Hepatocyte (in vitro differentiated cells): ENCODE results near the gene MYL3. TPM values are rescaled to one million over a fixed set of nuclear protein-coding genes. Genes with fewer than 3 reads are reported as not detected.

Experiments used
- DNase-seq: peaks from one replicate; pipeline ENCODE4 v3.0.0-alpha.2; 2016; ENCODE audit warnings: low spot score
- H2AFZ ChIP-seq: fragments of 200-600 bp; sonication (generic); 2 replicates; pipeline ENCODE4 v1.6.0; 2016; ENCODE audit warnings: antibody characterized with exemption, mild to moderate bottlenecking
- H3K27ac ChIP-seq: fragments of 200-600 bp; sonication (generic); 2 replicates; pipeline ENCODE4 v1.5.1; 2016; ENCODE audit warnings: mild to moderate bottlenecking
- H3K27me3 ChIP-seq: fragments of 200-600 bp; sonication (generic); 2 replicates; pipeline ENCODE4 v1.6.1; 2016
- H3K36me3 ChIP-seq: fragments of 200-600 bp; sonication (generic); replicated peaks from 2 replicates; pipeline ENCODE4 v1.5.1; 2016; ENCODE audit warnings: low read depth; ENCODE audit not compliant: insufficient read depth
- H3K4me1 ChIP-seq: fragments of 200-600 bp; sonication (generic); 2 replicates; pipeline ENCODE4 v1.5.1; 2016; ENCODE audit warnings: mild to moderate bottlenecking, moderate library complexity; ENCODE audit not compliant: insufficient read depth
- H3K4me2 ChIP-seq: fragments of 200-600 bp; sonication (generic); 2 replicates; pipeline ENCODE4 v1.6.0; 2016
- H3K4me3 ChIP-seq: fragments of 200-600 bp; sonication (generic); 2 replicates; pipeline ENCODE4 v1.5.1; 2016; ENCODE audit warnings: mild to moderate bottlenecking
- H3K79me2 ChIP-seq: fragments of 200-600 bp; sonication (generic); 2 replicates; pipeline ENCODE4 v1.6.0; 2017; ENCODE audit warnings: mild to moderate bottlenecking
- H3K9me2 ChIP-seq: fragments of 200-600 bp; sonication (generic); replicated peaks from 2 replicates; pipeline ENCODE4 v1.6.0; 2017; ENCODE audit warnings: mild to moderate bottlenecking; ENCODE audit not compliant: insufficient read depth
- H3K9me3 ChIP-seq: fragments of 200-600 bp; sonication (generic); 2 replicates; pipeline ENCODE4 v1.5.1; 2016; ENCODE audit warnings: low read depth, mild to moderate bottlenecking
- H4K20me1 ChIP-seq: fragments of 200-600 bp; sonication (generic); 2 replicates; pipeline ENCODE4 v1.6.0; 2016; ENCODE audit warnings: mild to moderate bottlenecking; ENCODE audit not compliant: insufficient read depth, poor library complexity, severe bottlenecking
- CTCF ChIP-seq: fragments of 200-600 bp; sonication (generic); IDR thresholded peaks from 2 replicates; pipeline ENCODE4 v1.5.1; 2016; ENCODE audit warnings: antibody characterized with exemption, mild to moderate bottlenecking; ENCODE audit not compliant: poor library complexity
- EZH2 ChIP-seq: fragments of 200-600 bp; sonication (generic); IDR thresholded peaks from 2 replicates; pipeline ENCODE4 v1.6.1; 2016; ENCODE audit warnings: antibody characterized with exemption, mild to moderate bottlenecking, borderline replicate concordance
- EZH2phosphoT487 ChIP-seq: fragments of 200-600 bp; sonication (generic); IDR thresholded peaks from one replicate; pipeline ENCODE4 v1.6.1; 2018; ENCODE audit warnings: antibody characterized with exemption, mild to moderate bottlenecking, low read depth, moderate library complexity; ENCODE audit not compliant: unreplicated experiment, severe bottlenecking
- WGBS: methylation state at CpG from one replicate; pipeline ENCODE4 v1.1.6; 2016; ENCODE audit warnings: low lambda C conversion rate; ENCODE audit errors: missing lambda C conversion rate; 5-methylcytosine and 5-hydroxymethylcytosine counted together
- polyA plus RNA-seq: library from polyadenylated mRNA; unstranded; fragments of >200 nt; fragmentation: Nextera tagmentation; extraction: Ambion mirVana; gene quantifications from 2 replicates; pipeline ENCODE4 v1.2.1, GENCODE V29; 2016
- total RNA-seq: library from RNA; depleted of rRNA; stranded (reverse); fragments of >200 nt; gene quantifications from 2 replicates; pipeline ENCODE4 v1.2.3, GENCODE V29; 2014

MYL3 gene
- total and polyA plus RNA-seq, 2 experiments from 2014 or later: 9.5 to 9.7 TPM

DNA sequence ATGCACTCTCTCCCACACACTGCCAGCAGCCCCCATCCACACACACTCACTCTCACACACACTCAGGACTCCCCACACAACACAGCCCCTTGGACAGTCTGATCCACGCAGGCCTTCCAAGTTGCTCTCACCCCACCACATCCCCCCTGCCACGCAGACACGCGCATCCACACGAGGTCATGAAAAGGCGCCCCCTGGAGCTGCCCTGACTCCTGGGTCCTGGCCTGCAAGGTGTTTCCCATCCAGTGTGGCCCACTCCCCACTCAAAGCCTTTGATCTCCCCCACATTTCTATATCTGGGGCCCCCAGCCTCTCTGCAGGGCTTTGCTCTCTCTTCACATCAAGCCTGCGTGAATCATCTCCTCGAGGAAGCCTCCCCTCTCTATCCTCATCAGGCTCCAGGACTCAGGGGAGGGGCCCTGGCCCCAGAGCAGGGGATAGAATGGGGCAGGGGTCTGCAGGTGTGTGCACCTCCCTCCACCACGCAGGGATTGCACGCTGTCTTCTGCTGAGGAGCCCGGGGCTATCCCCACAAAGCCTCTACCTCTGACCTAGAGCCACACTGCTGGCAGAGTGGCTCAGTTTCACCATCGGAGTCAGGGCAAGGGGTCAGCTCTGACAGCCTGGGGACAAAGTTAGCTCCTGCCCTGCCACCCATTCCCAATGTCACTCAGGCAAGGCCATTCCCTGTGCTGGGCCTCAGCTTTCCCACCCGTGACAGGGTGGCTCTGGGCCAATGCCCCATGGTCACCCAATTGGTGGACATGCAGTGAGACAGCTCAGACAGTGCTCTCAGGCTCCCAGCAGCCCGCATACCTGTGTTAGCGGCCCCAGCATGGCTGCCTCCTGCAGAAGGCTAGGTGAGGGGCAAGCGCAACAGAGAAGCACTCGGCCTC, 6.4 kb downstream of the MYL3 start:
- no peak overlapping the region for H3K4me3 ChIP-seq
- H3K79me2 ChIP-seq: no peaks in the 10 kb centered on the region
- no peaks in the 10 kb centered on the region for H3K27me3 ChIP-seq
- H3K9me3 ChIP-seq: no peaks in the 10 kb centered on the region
- H3K27ac ChIP-seq: no peak overlapping the region
- H3K36me3 ChIP-seq: no peaks in the 10 kb centered on the region
- no peaks in the 10 kb centered on the region for H3K9me2 ChIP-seq
- no peaks in the 10 kb centered on the region for H4K20me1 ChIP-seq
- no peak overlapping the region for H2AFZ ChIP-seq
- H3K4me2 ChIP-seq: no peak overlapping the region
- no peak for DNase-seq
- TF ChIP-seq EZH2phosphoT487 (no peak), EZH2 (no peak), CTCF (no peak)
- no peaks in the 10 kb centered on the region for H3K4me1 ChIP-seq
- 92% methylated on average over 16 of the region's 17 CpGs for WGBS

DNA sequence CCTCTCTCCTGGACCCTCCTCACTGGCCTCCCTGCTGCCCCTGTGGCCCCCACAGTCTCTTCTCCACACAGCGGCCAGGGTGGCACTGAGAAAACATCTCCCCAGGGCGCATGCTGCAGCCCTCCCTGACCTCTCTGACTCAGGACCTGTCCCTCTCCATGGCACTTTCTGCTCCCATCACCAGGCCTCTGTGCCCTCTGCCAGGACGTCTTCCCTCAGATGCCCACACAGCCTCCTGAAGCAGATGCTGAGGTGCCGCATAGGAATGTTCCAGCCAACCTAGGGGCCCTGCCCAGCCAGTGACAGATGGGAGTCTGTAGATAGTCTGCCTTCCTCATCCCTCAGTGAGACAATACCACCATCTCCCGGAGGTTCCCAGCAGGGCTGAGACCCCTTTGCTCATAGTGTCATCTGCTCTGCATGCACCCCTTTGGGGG, 8.7 kb downstream of the MYL3 start:
- H2AFZ ChIP-seq: no peak overlapping the region
- no peak overlapping the region for H3K27ac ChIP-seq
- no peak overlapping the region for H3K4me2 ChIP-seq
- H3K27me3 ChIP-seq: no peaks in the 10 kb centered on the region
- TF ChIP-seq EZH2phosphoT487 (no peak), CTCF (no peak), EZH2 (no peak)
- no peaks in the 10 kb centered on the region for H4K20me1 ChIP-seq
- no peak overlapping the region for H3K4me3 ChIP-seq
- H3K4me1 ChIP-seq: peaks cover 5% of the 10 kb centered on the region
- 90% methylated on average over 5 of the region's 5 CpGs for WGBS
- H3K9me3 ChIP-seq: no peaks in the 10 kb centered on the region
- no peaks in the 10 kb centered on the region for H3K36me3 ChIP-seq
- no peaks in the 10 kb centered on the region for H3K9me2 ChIP-seq
- H3K79me2 ChIP-seq: no peaks in the 10 kb centered on the region
- DNase-seq: no peak

GRCh38 chr3:46853441-46854415, 9.5 kb downstream of the MYL3 start:
- WGBS: 86% methylated on average over 15 of the region's 15 CpGs
- no peaks in the 10 kb centered on the region for H3K9me2 ChIP-seq
- no peak overlapping the region for H2AFZ ChIP-seq
- no peaks in the 10 kb centered on the region for H4K20me1 ChIP-seq
- H3K27me3 ChIP-seq: no peaks in the 10 kb centered on the region
- no peaks in the 10 kb centered on the region for H3K9me3 ChIP-seq
- no peak for DNase-seq
- no peak overlapping the region for H3K27ac ChIP-seq
- no peak overlapping the region for H3K4me2 ChIP-seq
- TF ChIP-seq EZH2phosphoT487 (no peak), CTCF (no peak), EZH2 (no peak)
- H3K4me1 ChIP-seq: peaks cover 14% of the 10 kb centered on the region
- H3K36me3 ChIP-seq: no peaks in the 10 kb centered on the region
- H3K4me3 ChIP-seq: no peak overlapping the region
- no peaks in the 10 kb centered on the region for H3K79me2 ChIP-seq
